NCI-H524 (cell line): ENCODE results near the gene SLC35B1.

Experiments
- DNase-seq, 2 experiments: peaks; one replicate each; lab custom pipeline; 2025; lab: John Stamatoyannopoulos, UW

The SLC35B1 gene

GRCh38 chr17:49707608-49708514 lies at the start of gene SLC35B1:
Gene SLC35B1 (minus strand): TSS chr17:49707964. CDS start chr17:49707833, 131 bp downstream.
- peak; percentile 99 for DNase-seq

GRCh38 chr17:49757151-49757777 lies 49.5 kb upstream of the SLC35B1 start:
- no peak for DNase-seq

GRCh38 chr17:49756323-49757150 lies 48.8 kb upstream of the SLC35B1 start:
- DNase-seq, result no peak

GRCh38 chr17:49755663-49756283 lies 48.0 kb upstream of the SLC35B1 start:
- peak; percentile 39 to 88 for DNase-seq

GRCh38 chr17:49753959-49754391 lies 46.2 kb upstream of the SLC35B1 start:
- DNase-seq, result peak in 1 of 2 experiments; percentile 43

- no peak for DNase-seq
Observed at GRCh38 chr17:49752508-49752907, 44.7 kb upstream of the SLC35B1 start.

- DNase-seq, result no peak
Observed at GRCh38 chr17:49749730-49750129, 42.0 kb upstream of the SLC35B1 start.

GRCh38 chr17:49748791-49749190 lies 41.0 kb upstream of the SLC35B1 start:
- peak in 1 of 2 experiments; percentile 12 for DNase-seq

- no peak for DNase-seq
Observed at GRCh38 chr17:49748223-49748622, 40.5 kb upstream of the SLC35B1 start.

GRCh38 chr17:49747632-49748031 lies 39.9 kb upstream of the SLC35B1 start:
- no peak for DNase-seq

- no peak for DNase-seq
Observed at GRCh38 chr17:49746791-49747490, 39.2 kb upstream of the SLC35B1 start.

- no peak for DNase-seq
Observed at GRCh38 chr17:49745175-49746139, 37.7 kb upstream of the SLC35B1 start.

- DNase-seq, result no peak
Observed at GRCh38 chr17:49742166-49742638, 34.4 kb upstream of the SLC35B1 start.

GRCh38 chr17:49741692-49742076 lies 33.9 kb upstream of the SLC35B1 start:
- no peak for DNase-seq

GRCh38 chr17:49741009-49741691 lies 33.4 kb upstream of the SLC35B1 start:
- no peak for DNase-seq

GRCh38 chr17:49739641-49740271 lies 32.0 kb upstream of the SLC35B1 start:
- peak; percentile 19 to 46 for DNase-seq

- DNase-seq, result no peak
Observed at GRCh38 chr17:49738456-49739163, 30.8 kb upstream of the SLC35B1 start.
